SU-DHL-6 (cell line): ENCODE measurements around the gene ZFHX2.

Experiments used
- H2AFZ ChIP-seq: fragments of 200-600 bp; sonication (generic); 2 replicates; pipeline ENCODE4 v1.6.1; 2014; ENCODE audit warnings: low read depth, mild to moderate bottlenecking, moderate library complexity, mixed read lengths, antibody characterized with exemption, low read length; ENCODE audit not compliant: severe bottlenecking
- H3F3A ChIP-seq: fragments of 200-600 bp; shearing (Covaris generic); 2 replicates; pipeline ENCODE4 v1.6.0; 2016; ENCODE audit warnings: antibody characterized with exemption, mild to moderate bottlenecking; ENCODE audit not compliant: insufficient read depth
- H3K27ac ChIP-seq: fragments of 200-600 bp; sonication (generic); 2 replicates; pipeline ENCODE4 v1.5.1; 2016; ENCODE audit warnings: low read depth, mild to moderate bottlenecking, low read length, moderate library complexity, mixed read lengths
- H3K27me3 ChIP-seq: fragments of 200-600 bp; sonication (generic), shearing (Covaris generic); 2 replicates; pipeline ENCODE4 v1.6.0; 2014; ENCODE audit warnings: mild to moderate bottlenecking, low read length
- H3K36me3 ChIP-seq: fragments of 200-600 bp; sonication (generic); 2 replicates; pipeline ENCODE4 v1.6.1; 2014; ENCODE audit warnings: mild to moderate bottlenecking, low read length, mixed read lengths
- H3K4me2 ChIP-seq: fragments of 300-600, 200-600 bp; shearing (Covaris generic), sonication (generic); 2 replicates; pipeline ENCODE4 v1.6.0; 2014; ENCODE audit warnings: low read length, low read depth, mild to moderate bottlenecking; ENCODE audit not compliant: poor library complexity, severe bottlenecking
- H3K4me3 ChIP-seq: fragments of 200-600 bp; sonication (generic); 2 replicates; pipeline ENCODE4 v1.5.1; 2014; ENCODE audit warnings: antibody characterized with exemption, low read length, mild to moderate bottlenecking, mixed read lengths; ENCODE audit not compliant: insufficient read depth, poor library complexity, severe bottlenecking
- H3K79me2 ChIP-seq: fragments of 200-600 bp; sonication (generic); 2 replicates; pipeline ENCODE4 v1.6.1; 2014; ENCODE audit warnings: mild to moderate bottlenecking, low read length, moderate library complexity; ENCODE audit not compliant: insufficient read depth
- H3K9ac ChIP-seq: fragments of 200-600 bp; sonication (generic); 2 replicates; pipeline ENCODE4 v1.7.0; 2014; ENCODE audit warnings: mild to moderate bottlenecking, low read length
- H3K9me2 ChIP-seq: fragments of 200-600 bp; sonication (generic); replicated peaks from 2 replicates; pipeline ENCODE4 v1.6.1; 2014; ENCODE audit warnings: low read length; ENCODE audit not compliant: insufficient read depth
- H3K9me3 ChIP-seq: fragments of 200-600 bp; sonication (generic); 2 replicates; pipeline ENCODE4 v1.6.1; 2014; ENCODE audit warnings: low read length, mixed read lengths; ENCODE audit not compliant: insufficient read depth
- H4K20me1 ChIP-seq: fragments of 200-600 bp; sonication (generic); 2 replicates; pipeline ENCODE4 v1.6.1; 2014; ENCODE audit warnings: low read depth, mild to moderate bottlenecking, antibody characterized with exemption, low read length, moderate library complexity, mixed read lengths
- EZH2phosphoT487 ChIP-seq: fragments of 200-600 bp; sonication (generic), shearing (Covaris generic); conservative IDR thresholded peaks from 2 replicates; pipeline ENCODE4 v1.6.1; 2018; ENCODE audit warnings: mild to moderate bottlenecking, antibody characterized with exemption, low read length, moderate library complexity, mixed read lengths
- TF ChIP-seq, protein P1 (sequence below): fragments of 200-600 bp; sonication (generic); IDR thresholded peaks from one replicate; pipeline ENCODE4 v1.5.1; 2017; ENCODE audit warnings: antibody characterized with exemption, mild to moderate bottlenecking, low read length, moderate library complexity; ENCODE audit not compliant: insufficient read depth, poor library complexity, severe bottlenecking

ZFHX2 gene

GRCh38 chr14:23487216-23487615, 64.3 kb downstream of the ZFHX2 start:
- Histone ChIP-seq H3K4me3 (no peak overlapping the region), H4K20me1 (no peaks in the 10 kb centered on the region), H3K9me3 (no peaks in the 10 kb centered on the region), H2AFZ (no peak overlapping the region), H3K9ac (no peak overlapping the region), H3F3A (no peaks in the 10 kb centered on the region), H3K9me2 (no peaks in the 10 kb centered on the region), H3K27me3 (no peaks in the 10 kb centered on the region), H3K36me3 (no peaks in the 10 kb centered on the region), H3K4me2 (no peak overlapping the region), H3K27ac (no peak overlapping the region), H3K79me2 (no peaks in the 10 kb centered on the region)
- TF ChIP-seq, protein P1, sequence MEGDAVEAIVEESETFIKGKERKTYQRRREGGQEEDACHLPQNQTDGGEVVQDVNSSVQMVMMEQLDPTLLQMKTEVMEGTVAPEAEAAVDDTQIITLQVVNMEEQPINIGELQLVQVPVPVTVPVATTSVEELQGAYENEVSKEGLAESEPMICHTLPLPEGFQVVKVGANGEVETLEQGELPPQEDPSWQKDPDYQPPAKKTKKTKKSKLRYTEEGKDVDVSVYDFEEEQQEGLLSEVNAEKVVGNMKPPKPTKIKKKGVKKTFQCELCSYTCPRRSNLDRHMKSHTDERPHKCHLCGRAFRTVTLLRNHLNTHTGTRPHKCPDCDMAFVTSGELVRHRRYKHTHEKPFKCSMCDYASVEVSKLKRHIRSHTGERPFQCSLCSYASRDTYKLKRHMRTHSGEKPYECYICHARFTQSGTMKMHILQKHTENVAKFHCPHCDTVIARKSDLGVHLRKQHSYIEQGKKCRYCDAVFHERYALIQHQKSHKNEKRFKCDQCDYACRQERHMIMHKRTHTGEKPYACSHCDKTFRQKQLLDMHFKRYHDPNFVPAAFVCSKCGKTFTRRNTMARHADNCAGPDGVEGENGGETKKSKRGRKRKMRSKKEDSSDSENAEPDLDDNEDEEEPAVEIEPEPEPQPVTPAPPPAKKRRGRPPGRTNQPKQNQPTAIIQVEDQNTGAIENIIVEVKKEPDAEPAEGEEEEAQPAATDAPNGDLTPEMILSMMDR: no peak
- no peak for TF ChIP-seq EZH2phosphoT487

DNA sequence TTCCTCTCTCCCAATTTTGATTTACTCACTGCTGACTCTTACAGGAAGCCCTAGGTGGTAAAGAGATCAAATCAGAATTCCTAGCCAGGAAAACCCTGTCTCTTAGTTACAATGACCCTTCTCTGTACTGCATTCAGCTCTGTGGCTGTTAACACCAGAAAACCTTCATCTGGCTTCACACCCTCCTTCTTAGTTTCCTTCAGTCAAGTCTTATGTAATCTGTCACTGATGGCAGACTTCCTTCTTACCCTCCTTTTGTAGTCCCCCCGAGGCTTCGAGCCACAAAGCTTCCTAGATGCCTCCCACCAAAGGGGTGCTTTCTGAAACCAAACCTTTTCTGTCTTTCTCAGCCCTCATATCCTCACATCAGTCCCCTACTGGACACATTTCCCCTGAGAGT, 65.5 kb downstream of the ZFHX2 start:
- no peak overlapping the region for H2AFZ ChIP-seq
- no peaks in the 10 kb centered on the region for H3K9me2 ChIP-seq
- H3K4me3 ChIP-seq: no peak overlapping the region
- H4K20me1 ChIP-seq: no peaks in the 10 kb centered on the region
- H3K9ac ChIP-seq: no peak overlapping the region
- no peaks in the 10 kb centered on the region for H3K36me3 ChIP-seq
- H3K27me3 ChIP-seq: no peaks in the 10 kb centered on the region
- no peaks in the 10 kb centered on the region for H3K9me3 ChIP-seq
- H3K79me2 ChIP-seq: no peaks in the 10 kb centered on the region
- H3K27ac ChIP-seq: no peak overlapping the region
- H3F3A ChIP-seq: no peaks in the 10 kb centered on the region
- no peak overlapping the region for H3K4me2 ChIP-seq
- TF ChIP-seq, protein P1: no peak
- no peak for TF ChIP-seq EZH2phosphoT487

DNA sequence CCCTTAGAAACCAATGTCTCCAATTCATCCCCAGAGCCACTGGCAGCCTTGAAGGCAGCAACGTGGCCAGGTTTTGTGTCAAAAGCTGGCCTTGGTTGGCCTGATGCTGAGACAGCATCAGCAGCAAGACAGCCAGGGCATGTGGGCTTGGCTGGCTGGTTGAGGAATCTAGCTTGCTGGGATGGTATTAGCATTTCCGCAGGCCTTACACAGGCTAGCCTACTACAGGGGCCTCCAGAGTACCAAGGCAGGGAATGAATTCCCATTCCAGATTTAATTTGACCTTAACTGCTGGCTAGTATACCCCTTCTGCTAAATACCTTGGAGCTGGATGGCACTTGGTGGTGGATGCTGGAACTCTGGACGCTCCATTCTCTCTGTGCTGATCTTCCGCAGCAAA, 66.2 kb downstream of the ZFHX2 start:
- TF ChIP-seq EZH2phosphoT487: no peak
- TF ChIP-seq, protein P1: no peak
- Histone ChIP-seq H3K79me2 (no peaks in the 10 kb centered on the region), H3K27me3 (no peaks in the 10 kb centered on the region), H3K9me3 (no peaks in the 10 kb centered on the region), H3K36me3 (no peaks in the 10 kb centered on the region), H3K27ac (no peak overlapping the region), H3K9me2 (no peaks in the 10 kb centered on the region), H3F3A (no peaks in the 10 kb centered on the region), H2AFZ (no peak overlapping the region), H3K9ac (no peak overlapping the region), H3K4me3 (no peak overlapping the region), H4K20me1 (no peaks in the 10 kb centered on the region), H3K4me2 (no peak overlapping the region)
